ENCODE measurements around the gene DMWD.

DNA sequence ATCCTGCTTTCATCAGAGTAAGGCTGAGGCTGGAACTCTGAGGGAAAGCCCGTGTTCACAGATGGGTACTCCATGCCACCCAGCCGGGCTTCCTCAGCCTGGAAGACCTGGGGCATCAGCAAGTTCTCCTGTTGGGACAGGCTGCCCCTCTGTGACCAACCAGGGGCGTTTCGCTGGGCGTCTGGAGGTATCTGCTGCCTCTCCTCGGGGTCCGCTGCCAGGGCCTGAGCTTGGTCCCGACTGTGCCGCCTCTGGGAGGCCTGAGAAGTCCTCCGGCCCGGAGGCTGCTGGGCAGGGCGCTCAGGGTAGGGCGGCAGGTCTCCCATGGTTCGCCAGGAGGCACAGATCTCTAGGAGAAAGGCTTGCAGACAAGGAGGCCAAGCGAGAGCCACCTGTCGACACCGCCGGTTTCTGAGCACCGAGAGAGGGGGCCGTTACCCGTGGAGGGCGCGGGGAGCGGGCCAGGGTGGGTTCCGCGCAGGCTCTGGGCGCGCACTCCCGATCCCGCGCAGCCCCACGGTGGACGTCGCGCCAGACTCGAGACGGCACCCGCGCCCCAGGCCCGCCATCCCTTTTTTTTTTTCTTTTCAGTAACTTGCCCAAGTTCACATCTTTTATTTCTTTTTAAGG lies 22.3 kb upstream of the DMWD start, which contains the start of gene RSPH6A:
- TF ChIP-seq, protein P1, sequence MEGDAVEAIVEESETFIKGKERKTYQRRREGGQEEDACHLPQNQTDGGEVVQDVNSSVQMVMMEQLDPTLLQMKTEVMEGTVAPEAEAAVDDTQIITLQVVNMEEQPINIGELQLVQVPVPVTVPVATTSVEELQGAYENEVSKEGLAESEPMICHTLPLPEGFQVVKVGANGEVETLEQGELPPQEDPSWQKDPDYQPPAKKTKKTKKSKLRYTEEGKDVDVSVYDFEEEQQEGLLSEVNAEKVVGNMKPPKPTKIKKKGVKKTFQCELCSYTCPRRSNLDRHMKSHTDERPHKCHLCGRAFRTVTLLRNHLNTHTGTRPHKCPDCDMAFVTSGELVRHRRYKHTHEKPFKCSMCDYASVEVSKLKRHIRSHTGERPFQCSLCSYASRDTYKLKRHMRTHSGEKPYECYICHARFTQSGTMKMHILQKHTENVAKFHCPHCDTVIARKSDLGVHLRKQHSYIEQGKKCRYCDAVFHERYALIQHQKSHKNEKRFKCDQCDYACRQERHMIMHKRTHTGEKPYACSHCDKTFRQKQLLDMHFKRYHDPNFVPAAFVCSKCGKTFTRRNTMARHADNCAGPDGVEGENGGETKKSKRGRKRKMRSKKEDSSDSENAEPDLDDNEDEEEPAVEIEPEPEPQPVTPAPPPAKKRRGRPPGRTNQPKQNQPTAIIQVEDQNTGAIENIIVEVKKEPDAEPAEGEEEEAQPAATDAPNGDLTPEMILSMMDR (IDR thresholded peaks at IDR 0.05): no peak
- peak in 1 of 4 donors; percentile 6 for TF ChIP-seq POLR2AphosphoS5 (IDR thresholded peaks at IDR 0.05)

Data from sigmoid colon (tissue), 4 donors.